Upper lobe of left lung (tissue), 4 donors: ENCODE measurements around the gene VGF.

Experiments
- EP300 ChIP-seq, 4 donors: sonication (generic); formaldehyde crosslinking; IDR thresholded peaks; one replicate each; pipeline ENCODE4 v1.5.1; 2017; ENCODE audit warnings: antibody characterized with exemption in 4 of 4, control low read depth in 2 of 4
- POLR2A ChIP-seq, 4 donors: fragments of 450-650 bp; IDR thresholded peaks; one replicate each; pipeline ENCODE4 v1.5.1; 2016 to 2017; ENCODE audit warnings: antibody characterized with exemption in 4 of 4, mild to moderate bottlenecking in 2 of 4
- POLR2AphosphoS5 ChIP-seq, 2 donors: sonication (generic); formaldehyde crosslinking; IDR thresholded peaks; one replicate each; pipeline ENCODE4 v1.5.1; 2017; ENCODE audit warnings: antibody characterized with exemption in 2 of 2
- TF ChIP-seq, protein P1 (sequence below), 6 experiments: fragments of 450-650 bp in 4 of 6; fragments of 200-600 bp in 2 of 6; sonication (generic) in 2 of 6; IDR thresholded peaks; one replicate each; pipeline ENCODE4 v1.5.1; 2016 to 2019; ENCODE audit warnings: antibody characterized with exemption in 6 of 6

DNA sequence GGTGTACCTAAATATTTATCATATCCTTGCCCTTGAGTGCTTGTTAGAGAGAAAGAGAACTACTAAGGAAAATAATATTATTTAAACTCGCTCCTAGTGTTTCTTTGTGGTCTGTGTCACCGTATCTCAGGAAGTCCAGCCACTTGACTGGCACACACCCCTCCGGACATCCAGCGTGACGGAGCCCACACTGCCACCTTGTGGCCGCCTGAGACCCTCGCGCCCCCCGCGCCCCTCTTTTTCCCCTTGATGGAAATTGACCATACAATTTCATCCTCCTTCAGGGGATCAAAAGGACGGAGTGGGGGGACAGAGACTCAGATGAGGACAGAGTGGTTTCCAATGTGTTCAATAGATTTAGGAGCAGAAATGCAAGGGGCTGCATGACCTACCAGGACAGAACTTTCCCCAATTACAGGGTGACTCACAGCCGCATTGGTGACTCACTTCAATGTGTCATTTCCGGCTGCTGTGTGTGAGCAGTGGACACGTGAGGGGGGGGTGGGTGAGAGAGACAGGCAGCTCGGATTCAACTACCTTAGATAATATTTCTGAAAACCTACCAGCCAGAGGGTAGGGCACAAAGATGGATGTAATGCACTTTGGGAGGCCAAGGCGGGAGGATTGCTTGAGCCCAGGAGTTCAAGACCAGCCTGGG is 27.0 kb downstream of the VGF start:
- TF ChIP-seq POLR2A (IDR thresholded peaks at IDR 0.05): peak in 1 of 4 donors; percentile 39
- TF ChIP-seq, protein P1, sequence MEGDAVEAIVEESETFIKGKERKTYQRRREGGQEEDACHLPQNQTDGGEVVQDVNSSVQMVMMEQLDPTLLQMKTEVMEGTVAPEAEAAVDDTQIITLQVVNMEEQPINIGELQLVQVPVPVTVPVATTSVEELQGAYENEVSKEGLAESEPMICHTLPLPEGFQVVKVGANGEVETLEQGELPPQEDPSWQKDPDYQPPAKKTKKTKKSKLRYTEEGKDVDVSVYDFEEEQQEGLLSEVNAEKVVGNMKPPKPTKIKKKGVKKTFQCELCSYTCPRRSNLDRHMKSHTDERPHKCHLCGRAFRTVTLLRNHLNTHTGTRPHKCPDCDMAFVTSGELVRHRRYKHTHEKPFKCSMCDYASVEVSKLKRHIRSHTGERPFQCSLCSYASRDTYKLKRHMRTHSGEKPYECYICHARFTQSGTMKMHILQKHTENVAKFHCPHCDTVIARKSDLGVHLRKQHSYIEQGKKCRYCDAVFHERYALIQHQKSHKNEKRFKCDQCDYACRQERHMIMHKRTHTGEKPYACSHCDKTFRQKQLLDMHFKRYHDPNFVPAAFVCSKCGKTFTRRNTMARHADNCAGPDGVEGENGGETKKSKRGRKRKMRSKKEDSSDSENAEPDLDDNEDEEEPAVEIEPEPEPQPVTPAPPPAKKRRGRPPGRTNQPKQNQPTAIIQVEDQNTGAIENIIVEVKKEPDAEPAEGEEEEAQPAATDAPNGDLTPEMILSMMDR (IDR thresholded peaks at IDR 0.05): peak; percentile 75 to 91 (median 80)
- peak; percentile 80 to 96 for TF ChIP-seq POLR2AphosphoS5 (IDR thresholded peaks at IDR 0.05)
- peak in 2 of 4 donors; percentile 76 to 92 for TF ChIP-seq EP300 (IDR thresholded peaks at IDR 0.05)
